ENCODE data around the gene TRAPPC4.

TRAPPC4 gene

DNA sequence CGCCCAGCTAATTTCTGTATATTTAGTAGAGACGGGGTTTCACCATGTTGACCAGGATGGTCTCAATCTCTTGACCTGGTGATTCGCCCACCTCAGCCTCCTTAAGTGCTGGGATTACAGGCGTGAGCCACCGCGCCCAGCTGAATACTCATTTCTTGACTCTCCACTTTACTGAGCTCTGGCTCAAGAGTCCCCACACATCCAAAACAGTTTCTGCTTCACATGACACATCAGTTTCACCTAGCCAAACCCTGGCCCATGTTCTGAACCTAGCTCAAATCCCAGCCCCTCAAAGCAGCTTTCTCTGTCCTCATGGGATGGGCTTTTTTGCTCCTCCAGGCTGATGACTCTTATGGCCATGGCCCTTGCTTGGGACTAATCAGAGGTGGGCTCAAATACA is 28.6 kb downstream of the TRAPPC4 start:
- no peak for DNase-seq (ENCODE audit: low read depth)
- H3K4me3 ChIP-seq (ENCODE audit: low read depth, low read length) = no peak overlapping the region
- TF ChIP-seq, protein P1, sequence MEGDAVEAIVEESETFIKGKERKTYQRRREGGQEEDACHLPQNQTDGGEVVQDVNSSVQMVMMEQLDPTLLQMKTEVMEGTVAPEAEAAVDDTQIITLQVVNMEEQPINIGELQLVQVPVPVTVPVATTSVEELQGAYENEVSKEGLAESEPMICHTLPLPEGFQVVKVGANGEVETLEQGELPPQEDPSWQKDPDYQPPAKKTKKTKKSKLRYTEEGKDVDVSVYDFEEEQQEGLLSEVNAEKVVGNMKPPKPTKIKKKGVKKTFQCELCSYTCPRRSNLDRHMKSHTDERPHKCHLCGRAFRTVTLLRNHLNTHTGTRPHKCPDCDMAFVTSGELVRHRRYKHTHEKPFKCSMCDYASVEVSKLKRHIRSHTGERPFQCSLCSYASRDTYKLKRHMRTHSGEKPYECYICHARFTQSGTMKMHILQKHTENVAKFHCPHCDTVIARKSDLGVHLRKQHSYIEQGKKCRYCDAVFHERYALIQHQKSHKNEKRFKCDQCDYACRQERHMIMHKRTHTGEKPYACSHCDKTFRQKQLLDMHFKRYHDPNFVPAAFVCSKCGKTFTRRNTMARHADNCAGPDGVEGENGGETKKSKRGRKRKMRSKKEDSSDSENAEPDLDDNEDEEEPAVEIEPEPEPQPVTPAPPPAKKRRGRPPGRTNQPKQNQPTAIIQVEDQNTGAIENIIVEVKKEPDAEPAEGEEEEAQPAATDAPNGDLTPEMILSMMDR (IDR thresholded peaks at IDR 0.05; ENCODE audit: low read depth, low read length) = no peak
- TF ChIP-seq MYC (IDR thresholded peaks at IDR 0.05; ENCODE audit: low read depth, low read length) (no peak), POLR2A (IDR thresholded peaks at IDR 0.05; ENCODE audit: extremely low read depth, insufficient read length) (no peak)
- TF ChIP-seq, protein P2, sequence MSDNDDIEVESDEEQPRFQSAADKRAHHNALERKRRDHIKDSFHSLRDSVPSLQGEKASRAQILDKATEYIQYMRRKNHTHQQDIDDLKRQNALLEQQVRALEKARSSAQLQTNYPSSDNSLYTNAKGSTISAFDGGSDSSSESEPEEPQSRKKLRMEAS (IDR thresholded peaks at IDR 0.05; ENCODE audit: low read depth, low read length) = no peak

DNA sequence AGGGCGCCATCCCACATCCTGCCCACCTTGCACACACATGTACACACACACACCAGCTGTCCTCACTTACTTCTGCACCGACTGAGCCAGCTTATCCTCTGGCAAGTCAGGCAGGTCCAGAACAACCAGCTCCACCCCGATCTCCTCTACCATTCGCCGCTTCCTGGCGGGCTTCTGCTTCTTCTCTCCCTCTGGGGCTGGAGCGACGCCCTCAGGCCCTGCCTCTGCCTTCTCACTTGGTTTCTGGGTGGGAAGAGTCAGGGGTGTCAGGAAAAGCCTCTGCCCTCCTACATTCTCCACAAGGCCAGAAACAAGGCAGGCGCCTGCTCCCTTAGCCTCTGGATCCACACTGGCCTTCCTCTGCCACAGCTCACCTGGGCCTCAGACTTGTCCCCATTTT is 30.1 kb downstream of the TRAPPC4 start:
- H3K4me3 ChIP-seq (ENCODE audit: low read depth, low read length) = no peak overlapping the region
- no peak for DNase-seq (ENCODE audit: low read depth)
- TF ChIP-seq, protein P2 (IDR thresholded peaks at IDR 0.05; ENCODE audit: low read depth, low read length) = no peak
- TF ChIP-seq, protein P1 (IDR thresholded peaks at IDR 0.05; ENCODE audit: low read depth, low read length) = no peak
- TF ChIP-seq POLR2A (IDR thresholded peaks at IDR 0.05; ENCODE audit: extremely low read depth, insufficient read length) = no peak
- no peak for TF ChIP-seq MYC (IDR thresholded peaks at IDR 0.05; ENCODE audit: low read depth, low read length)

DNA sequence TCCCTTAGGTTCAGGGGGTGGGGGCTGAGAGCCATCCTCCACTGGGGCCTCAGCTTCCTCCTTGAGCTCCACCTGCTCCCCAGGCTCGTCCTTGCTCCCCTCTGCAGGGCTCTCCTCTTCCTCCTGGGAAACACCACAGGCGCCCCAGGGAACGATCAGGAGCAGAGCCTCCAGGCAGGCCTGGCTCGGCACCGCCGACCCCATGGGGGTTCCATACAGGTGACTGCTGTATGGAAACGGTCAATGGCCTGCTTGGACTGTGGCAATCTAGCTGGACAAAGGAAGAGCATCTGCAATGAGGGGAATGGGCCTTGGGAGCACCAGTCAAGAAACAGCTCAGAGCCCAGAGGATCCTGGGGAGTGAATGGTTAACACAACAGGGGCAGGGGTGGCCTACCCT is 30.5 kb downstream of the TRAPPC4 start:
- no peak for DNase-seq (ENCODE audit: low read depth)
- no peak overlapping the region for H3K4me3 ChIP-seq (ENCODE audit: low read depth, low read length)
- TF ChIP-seq MYC (IDR thresholded peaks at IDR 0.05; ENCODE audit: low read depth, low read length) = no peak
- no peak for TF ChIP-seq POLR2A (IDR thresholded peaks at IDR 0.05; ENCODE audit: extremely low read depth, insufficient read length)
- TF ChIP-seq, protein P2 (IDR thresholded peaks at IDR 0.05; ENCODE audit: low read depth, low read length) = no peak
- TF ChIP-seq, protein P1 (IDR thresholded peaks at IDR 0.05; ENCODE audit: low read depth, low read length) = no peak

DNA sequence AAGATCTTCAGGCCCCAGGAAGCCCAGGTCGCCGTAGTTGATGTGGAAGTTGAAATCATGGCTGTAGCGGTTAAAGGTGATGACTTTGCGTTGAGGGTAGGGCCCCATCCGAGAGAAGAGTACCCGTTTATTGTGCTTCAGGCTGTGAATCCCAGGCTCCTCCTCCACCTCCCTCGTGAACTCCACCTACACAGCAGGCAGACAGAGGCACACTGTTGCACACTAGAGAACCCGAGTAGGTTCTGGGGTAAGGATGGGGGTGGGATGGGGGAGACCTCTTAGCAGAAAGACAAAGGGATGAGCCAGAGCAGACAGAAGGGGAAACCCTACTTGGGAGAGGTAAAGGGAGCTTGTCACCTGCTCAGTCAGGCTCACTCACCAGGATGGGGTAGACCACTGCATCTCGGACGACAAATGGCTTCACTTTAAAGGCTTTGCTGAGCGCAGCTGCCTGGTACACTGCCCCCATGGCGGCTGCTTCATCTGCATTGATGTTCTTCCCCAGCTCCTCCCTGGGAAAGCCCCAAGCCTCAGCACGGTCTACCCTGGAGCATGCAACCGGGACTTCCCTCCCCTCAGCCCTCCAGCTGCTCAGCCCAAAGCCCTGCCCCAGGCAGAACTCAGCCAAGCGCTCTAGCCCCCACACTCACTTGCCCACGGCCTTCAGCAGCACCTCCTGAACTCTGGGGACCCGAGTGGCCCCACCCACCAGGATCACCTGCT is 33.0 kb downstream of the TRAPPC4 start:
- TF ChIP-seq, protein P2 (IDR thresholded peaks at IDR 0.05; ENCODE audit: low read depth, low read length) = no peak
- TF ChIP-seq MYC (IDR thresholded peaks at IDR 0.05; ENCODE audit: low read depth, low read length) = no peak
- TF ChIP-seq POLR2A (IDR thresholded peaks at IDR 0.05; ENCODE audit: extremely low read depth, insufficient read length) = no peak
- TF ChIP-seq, protein P1 (IDR thresholded peaks at IDR 0.05; ENCODE audit: low read depth, low read length) = no peak
- DNase-seq (ENCODE audit: low read depth) = no peak
- H3K4me3 ChIP-seq (ENCODE audit: low read depth, low read length) = no peak overlapping the region

DNA sequence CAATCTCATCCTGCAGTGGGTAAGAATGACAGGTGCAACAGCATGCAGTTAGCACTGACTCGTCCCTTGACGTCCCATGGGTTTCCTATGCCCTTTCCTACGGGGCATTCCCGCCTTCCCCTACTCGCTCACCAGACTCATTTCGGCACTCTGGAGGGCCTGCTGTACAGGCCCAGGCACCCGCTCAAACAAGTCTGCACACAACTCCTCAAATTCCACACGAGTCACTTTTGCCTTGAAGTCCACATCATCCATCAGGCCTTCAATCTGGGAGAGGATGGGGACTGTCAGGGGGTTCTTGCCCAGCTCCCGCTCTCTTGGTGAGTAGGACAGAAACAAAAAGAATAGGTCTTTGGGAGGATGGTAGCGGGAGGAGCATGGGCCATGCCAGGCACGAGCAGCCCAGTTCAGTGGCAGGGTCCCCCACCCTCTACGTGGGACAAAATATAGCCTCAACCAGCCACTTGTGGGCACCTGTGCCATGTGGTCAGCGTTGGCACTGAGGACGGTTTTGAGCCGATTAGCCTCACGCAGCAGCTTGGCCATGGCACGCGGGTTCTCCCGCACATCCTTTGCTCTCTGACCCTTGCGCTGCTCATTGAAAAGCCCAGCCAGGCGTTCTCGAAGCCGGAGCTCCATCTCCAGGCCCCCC is 33.7 kb downstream of the TRAPPC4 start:
- no peak overlapping the region for H3K4me3 ChIP-seq (ENCODE audit: low read depth, low read length)
- TF ChIP-seq, protein P1 (IDR thresholded peaks at IDR 0.05; ENCODE audit: low read depth, low read length) = no peak
- TF ChIP-seq MYC (IDR thresholded peaks at IDR 0.05; ENCODE audit: low read depth, low read length) (no peak), POLR2A (IDR thresholded peaks at IDR 0.05; ENCODE audit: extremely low read depth, insufficient read length) (no peak)
- TF ChIP-seq, protein P2 (IDR thresholded peaks at IDR 0.05; ENCODE audit: low read depth, low read length) = no peak
- DNase-seq (ENCODE audit: low read depth) = no peak
